ENCODE measurements around the gene MYO3B.
"Not testable (repeated sequence)": the region's sequence is repeated elsewhere in the genome, so short reads cannot be mapped to it uniquely, and the experiment has no call there.

The MYO3B gene

GRCh38 chr2:170434396-170434795 lies 256.4 kb downstream of the MYO3B start:
- DNase-seq = not testable (repeated sequence)

GRCh38 chr2:170434900-170435621 lies 257.1 kb downstream of the MYO3B start:
- no peak for DNase-seq

DNA sequence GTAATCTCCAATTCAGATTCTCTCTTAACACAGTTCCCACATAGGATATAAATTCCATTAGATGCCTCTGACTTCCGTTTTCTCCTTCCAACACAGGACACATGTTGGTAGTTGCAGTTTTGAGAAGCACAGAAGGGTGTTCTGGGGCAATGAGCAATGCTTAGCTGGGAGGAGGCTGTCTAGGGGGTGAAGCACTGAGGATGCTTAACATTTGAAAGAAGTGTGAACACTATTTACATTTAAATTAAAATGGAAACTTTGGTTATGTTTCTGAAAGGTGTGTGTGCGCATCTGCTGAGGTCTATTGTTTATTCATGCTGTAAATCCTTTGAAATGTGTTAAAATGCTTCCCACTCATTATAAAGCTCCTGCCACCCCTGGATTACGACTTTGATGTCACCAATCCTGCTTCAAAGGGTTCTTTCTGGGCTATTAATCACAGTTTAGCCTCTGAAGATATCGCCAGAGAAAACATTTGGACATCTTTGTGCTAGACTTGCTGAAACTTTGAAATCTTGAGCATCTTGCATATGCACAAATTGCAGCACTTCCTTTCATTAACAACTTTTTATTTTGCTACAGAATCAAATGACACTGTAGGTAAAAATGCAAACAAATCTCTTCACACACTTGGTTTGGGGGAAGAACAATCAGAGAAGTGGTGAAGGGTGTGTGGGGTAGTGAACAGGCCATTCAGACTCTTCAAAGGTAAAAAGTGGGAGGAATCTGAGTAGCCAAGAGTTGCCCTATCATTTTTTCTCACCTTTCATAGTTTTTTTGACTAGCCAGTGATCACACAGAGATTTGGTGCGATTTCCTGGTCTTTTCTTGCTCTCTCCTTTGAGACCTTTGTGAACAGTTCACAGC lies 258.4 kb downstream of the MYO3B start:
- no peak for DNase-seq

DNA sequence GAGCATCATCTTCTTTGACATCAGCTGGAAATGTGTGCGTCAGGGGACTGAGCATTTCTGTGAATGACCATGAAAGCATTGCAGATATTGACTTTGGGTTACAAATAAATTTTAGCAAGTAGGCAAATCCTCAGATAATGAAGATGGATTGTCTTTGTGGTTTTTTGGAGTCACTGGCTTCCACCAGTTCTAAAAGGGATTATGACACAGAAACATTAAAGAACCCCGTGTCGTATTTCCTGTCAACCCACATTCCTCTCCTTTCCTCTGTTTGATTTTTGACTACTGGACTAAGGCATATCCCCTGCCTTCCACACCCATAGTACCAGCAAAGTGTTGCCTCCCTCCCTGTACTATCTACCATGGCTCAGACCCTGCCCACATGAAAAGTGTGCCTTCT lies 268.1 kb downstream of the MYO3B start:
- no peak for DNase-seq

GRCh38 chr2:170449034-170449433 lies 271.1 kb downstream of the MYO3B start:
- DNase-seq = no peak

GRCh38 chr2:170454471-170455372 lies 276.8 kb downstream of the MYO3B start:
- DNase-seq = no peak

DNA sequence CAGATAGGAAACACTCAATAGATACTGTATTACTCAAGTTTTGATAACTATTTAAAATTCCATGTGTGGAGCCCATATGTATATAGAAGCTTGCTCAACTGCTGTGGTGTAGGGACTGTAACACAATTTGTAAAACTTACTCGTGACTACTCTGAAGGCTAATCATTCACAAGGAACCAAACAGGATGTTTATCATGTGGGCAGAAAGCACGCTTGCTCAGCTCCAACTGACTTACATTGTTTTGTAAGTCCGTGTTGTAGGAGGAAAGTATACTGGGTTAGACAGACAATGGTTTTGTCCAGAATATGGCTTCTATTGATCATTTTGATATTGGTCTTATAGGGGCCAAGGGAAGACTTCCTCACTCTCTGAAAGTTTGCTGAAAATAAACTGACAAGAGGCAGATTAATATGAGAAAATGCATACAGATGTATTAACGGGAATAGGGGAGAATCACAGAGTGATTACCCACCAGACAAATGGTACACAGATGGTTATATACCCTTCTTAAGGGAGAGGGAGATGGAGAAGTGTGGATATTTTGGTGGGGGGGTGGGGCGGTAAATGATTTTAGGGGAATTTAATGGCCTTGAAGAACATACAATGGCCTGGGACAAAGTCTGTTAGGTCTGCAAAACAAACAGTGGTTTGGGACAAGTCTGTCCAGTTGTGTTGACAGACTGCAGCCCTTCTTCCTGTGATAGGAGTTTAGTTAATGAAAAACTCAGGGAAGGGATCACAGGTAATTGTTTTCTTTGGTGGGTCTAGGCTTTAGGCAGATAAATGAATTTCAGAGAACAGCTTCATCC lies 277.9 kb downstream of the MYO3B start:
- no peak for DNase-seq

GRCh38 chr2:170456914-170457313 lies 279.0 kb downstream of the MYO3B start:
- DNase-seq = no peak

DNA sequence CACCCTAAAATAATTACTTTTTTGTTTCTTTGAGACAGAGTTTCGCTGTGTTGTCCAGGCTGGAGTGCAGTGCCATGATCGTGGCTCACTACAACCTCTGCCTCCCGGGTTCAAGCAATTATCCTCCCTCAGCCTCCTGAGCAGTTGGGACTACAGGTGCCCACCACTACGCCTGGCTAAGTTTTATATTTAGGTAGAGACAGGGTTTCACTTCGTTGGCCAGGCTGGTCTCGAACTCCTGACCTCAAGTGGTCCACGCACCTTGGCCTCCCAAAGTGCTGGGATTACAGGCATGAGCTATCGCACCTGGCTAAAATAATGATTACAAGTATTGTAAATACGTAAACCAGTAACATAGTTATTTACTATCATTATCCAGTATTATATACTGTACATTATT lies 279.8 kb downstream of the MYO3B start:
- no peak for DNase-seq

- DNase-seq = no peak
Observed at GRCh38 chr2:170461889-170462288, 283.9 kb downstream of the MYO3B start.

- no peak for DNase-seq
Observed at GRCh38 chr2:170462433-170463205, 284.7 kb downstream of the MYO3B start.

GRCh38 chr2:170463206-170463537 lies 285.2 kb downstream of the MYO3B start:
- no peak for DNase-seq

- DNase-seq = no peak
Observed at GRCh38 chr2:170464268-170464667, 286.3 kb downstream of the MYO3B start.

- no peak for DNase-seq
Observed at GRCh38 chr2:170465241-170465640, 287.3 kb downstream of the MYO3B start.

DNA sequence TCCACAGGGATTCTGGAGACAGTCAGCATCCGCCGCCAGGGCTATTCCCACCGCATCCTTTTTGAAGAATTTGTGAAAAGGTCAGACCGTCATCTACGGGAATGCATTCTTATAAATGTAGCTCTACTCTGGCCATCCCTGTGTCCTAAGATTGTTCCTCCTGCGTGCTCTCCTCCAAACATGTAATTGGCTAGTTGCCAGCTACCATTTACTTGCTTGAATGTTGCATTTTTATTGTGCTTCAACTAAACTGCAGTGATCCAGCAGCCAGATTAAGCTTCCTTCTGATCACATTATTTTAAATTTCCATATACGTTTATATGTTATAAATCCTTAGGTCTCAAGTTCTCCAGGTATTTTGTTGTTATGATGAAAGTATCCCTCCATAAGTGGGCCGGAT lies 288.7 kb downstream of the MYO3B start:
- no peak for DNase-seq

- no peak for DNase-seq
Observed at GRCh38 chr2:170467568-170468422, 289.8 kb downstream of the MYO3B start.

- no peak for DNase-seq
Observed at GRCh38 chr2:170468557-170468956, 290.6 kb downstream of the MYO3B start.

GRCh38 chr2:170472498-170472897 lies 294.6 kb downstream of the MYO3B start:
- DNase-seq = not testable (repeated sequence)

GRCh38 chr2:170475878-170476277 lies 297.9 kb downstream of the MYO3B start:
- no peak for DNase-seq

- DNase-seq = no peak
Observed at GRCh38 chr2:170477630-170478029, 299.7 kb downstream of the MYO3B start.

DNA sequence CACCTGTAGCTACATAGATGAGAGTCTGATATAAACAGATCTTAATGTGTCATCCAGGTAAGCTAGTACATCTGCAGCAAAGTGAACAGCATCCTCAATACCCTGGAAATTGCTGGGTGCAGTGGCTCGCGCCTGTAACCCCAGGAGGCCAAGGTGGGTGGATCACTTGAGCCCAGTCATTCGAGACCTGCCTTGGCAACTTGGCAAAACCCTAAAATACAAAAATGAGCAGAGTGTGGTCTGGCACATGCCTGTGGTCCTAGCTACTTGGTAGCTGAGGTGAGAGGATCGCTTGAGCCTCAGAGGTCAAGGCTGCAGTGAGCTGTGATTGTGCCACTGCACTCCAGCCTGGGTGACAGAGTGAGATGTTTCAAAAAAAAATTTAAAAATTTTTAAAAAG lies 303.3 kb downstream of the MYO3B start:
- DNase-seq = no peak

Data from hematopoietic multipotent progenitor cell treated with erythropoietin and hydrocortisone succinate and interleukin-3 and kit ligand, for 8 days (in vitro differentiated cells).